Posterior vena cava (tissue), 2 donors: ENCODE measurements around the gene HSPB8. TPM values are rescaled to one million over a fixed set of nuclear protein-coding genes. Genes with fewer than 3 reads are reported as not detected.

Source experiments
- DNase-seq: peaks from one replicate; pipeline ENCODE4 v3.0.0-alpha.2; 2020; ENCODE audit warnings: low spot score
- intact Hi-C, 2 donors: fragments of 100-400 bp; cut with DNase I; formaldehyde crosslinking; loops; one replicate each; pipeline versions ENCODE4 v1.14.1 to v1.14.2; 2022 to 2023
- total RNA-seq, 2 donors: library from RNA; stranded (reverse); fragmentation: NEBNext Ultra II Directional; extraction: Animal tissue kit (Norgen Biotek cat#: 25700); gene quantifications; one replicate each; pipeline ENCODE4 v1.2.1, GENCODE V29; 2021
- donor health status: DM: yes; HTN: yes; CAD: no.
- donor health status: DM: yes; HTN: yes; CAD: no.

Gene HSPB8
- total RNA-seq, 2 donors from 2014 or later, result 92.0 to 181 TPM

GRCh38 chr12:119167902-119168301, 10.8 kb upstream of the HSPB8 start:
- intact Hi-C loops, result no loop called here
- DNase-seq, result no peak

GRCh38 chr12:119168721-119169120, 10.0 kb upstream of the HSPB8 start:
- intact Hi-C loops, result no loop called here
- DNase-seq, result no peak

- intact Hi-C loops, result no loop called here
- no peak for DNase-seq
Observed at GRCh38 chr12:119169150-119169549, 9.6 kb upstream of the HSPB8 start.

- intact Hi-C loops, result no loop called here
Observed at GRCh38 chr12:119171291-119171690, 7.4 kb upstream of the HSPB8 start.

GRCh38 chr12:119171691-119172425, 6.9 kb upstream of the HSPB8 start:
- DNase-seq, result no peak
- intact Hi-C loops, result no loop called here

More at GRCh38 chr12:119171291-119171690, 7.4 kb upstream of the HSPB8 start:
- no peak for DNase-seq

GRCh38 chr12:119175081-119175480, 3.6 kb upstream of the HSPB8 start:
- DNase-seq, result no peak
- intact Hi-C loops, result no loop called here

GRCh38 chr12:119176267-119177055, 2.3 kb upstream of the HSPB8 start:
- DNase-seq, result peak; percentile 97
- intact Hi-C loops, result no loop called here

GRCh38 chr12:119177056-119177325, 1.7 kb upstream of the HSPB8 start:
- intact Hi-C loops, result no loop called here
- DNase-seq, result no peak

GRCh38 chr12:119177724-119178380, 879 bp upstream of the HSPB8 start:
- no peak for DNase-seq
- intact Hi-C loops, result no loop called here

- intact Hi-C loops, result loop anchor here in 1 of 2 donors (10.0 kb wide), 1 partner anchor 145 kb away; no protein-coding TSS in a partner anchor
- no peak for DNase-seq
Observed at GRCh38 chr12:119179335-119180021, 747 bp downstream of the HSPB8 start.

GRCh38 chr12:119180380-119181040, 1.8 kb downstream of the HSPB8 start:
- intact Hi-C loops, result loop anchor here in 1 of 2 donors (10.0 kb wide), 1 partner anchor 144 kb away; no protein-coding TSS in a partner anchor
- DNase-seq, result peak; percentile 86

GRCh38 chr12:119181202-119181601, 2.5 kb downstream of the HSPB8 start:
- intact Hi-C loops, result loop anchor here in 1 of 2 donors (10.0 kb wide), 1 partner anchor 144 kb away; no protein-coding TSS in a partner anchor
- DNase-seq, result no peak

- intact Hi-C loops, result loop anchor here in 1 of 2 donors (10.0 kb wide), 1 partner anchor 143 kb away; no protein-coding TSS in a partner anchor
- no peak for DNase-seq
Observed at GRCh38 chr12:119181944-119182343, 3.2 kb downstream of the HSPB8 start.

GRCh38 chr12:119182701-119183493, 4.2 kb downstream of the HSPB8 start:
- intact Hi-C loops, result loop anchor here in 1 of 2 donors (10.0 kb wide), 1 partner anchor 142 kb away; no protein-coding TSS in a partner anchor
- no peak for DNase-seq

GRCh38 chr12:119183942-119184695, 5.4 kb downstream of the HSPB8 start:
- DNase-seq, result no peak
- intact Hi-C loops, result loop anchor here in 1 of 2 donors (10.0 kb wide), 1 partner anchor 141 kb away; no protein-coding TSS in a partner anchor

GRCh38 chr12:119195256-119195655, 16.5 kb downstream of the HSPB8 start:
- intact Hi-C loops, result no loop called here
- no peak for DNase-seq

- intact Hi-C loops, result no loop called here
- DNase-seq, result no peak
Observed at GRCh38 chr12:119198440-119198839, 19.7 kb downstream of the HSPB8 start.
